ENCODE results near the gene ERN1.

DNA sequence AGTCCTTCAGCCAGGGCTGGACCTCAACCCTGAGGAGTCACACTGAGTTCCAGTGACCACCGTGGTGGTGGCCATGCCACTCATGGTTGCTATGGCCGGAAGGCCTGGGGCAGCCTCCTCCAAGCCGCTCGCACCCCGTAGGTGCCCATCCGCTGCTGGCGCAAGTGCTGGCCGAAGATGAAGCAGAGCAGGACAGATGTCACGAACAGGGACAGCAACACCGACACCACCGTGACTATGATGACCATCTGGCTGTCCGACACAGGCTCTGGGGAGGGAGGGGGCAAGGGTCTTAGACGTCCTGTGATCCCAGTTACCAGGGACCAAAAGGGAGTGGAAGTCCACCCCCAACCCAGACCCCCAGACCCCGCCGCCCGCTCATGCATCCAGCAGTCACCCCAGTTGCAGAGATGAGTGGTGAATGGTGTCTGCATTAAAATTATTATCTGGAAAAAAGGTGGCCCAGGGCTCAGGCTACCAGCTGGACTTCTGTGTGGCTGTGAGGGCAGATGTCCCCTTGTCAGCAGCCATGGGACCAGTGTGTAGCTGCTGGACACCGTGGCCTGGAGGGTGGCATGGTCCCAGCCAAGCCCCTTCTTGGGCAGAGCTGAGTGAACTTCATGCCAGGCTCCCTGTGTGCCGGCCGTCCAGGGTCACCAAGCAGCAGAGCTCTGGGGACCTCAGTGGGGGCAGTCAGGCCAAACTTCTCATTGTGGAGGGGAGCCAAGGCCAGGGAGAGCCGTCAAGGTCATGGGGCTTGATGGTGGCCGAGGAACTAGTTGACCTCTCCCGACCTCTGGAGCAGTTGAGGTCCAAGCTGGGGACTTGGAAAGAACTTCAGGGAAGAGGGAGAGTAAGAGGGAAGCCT, 127.1 kb downstream of the ERN1 start:
- TF ChIP-seq, protein P1, sequence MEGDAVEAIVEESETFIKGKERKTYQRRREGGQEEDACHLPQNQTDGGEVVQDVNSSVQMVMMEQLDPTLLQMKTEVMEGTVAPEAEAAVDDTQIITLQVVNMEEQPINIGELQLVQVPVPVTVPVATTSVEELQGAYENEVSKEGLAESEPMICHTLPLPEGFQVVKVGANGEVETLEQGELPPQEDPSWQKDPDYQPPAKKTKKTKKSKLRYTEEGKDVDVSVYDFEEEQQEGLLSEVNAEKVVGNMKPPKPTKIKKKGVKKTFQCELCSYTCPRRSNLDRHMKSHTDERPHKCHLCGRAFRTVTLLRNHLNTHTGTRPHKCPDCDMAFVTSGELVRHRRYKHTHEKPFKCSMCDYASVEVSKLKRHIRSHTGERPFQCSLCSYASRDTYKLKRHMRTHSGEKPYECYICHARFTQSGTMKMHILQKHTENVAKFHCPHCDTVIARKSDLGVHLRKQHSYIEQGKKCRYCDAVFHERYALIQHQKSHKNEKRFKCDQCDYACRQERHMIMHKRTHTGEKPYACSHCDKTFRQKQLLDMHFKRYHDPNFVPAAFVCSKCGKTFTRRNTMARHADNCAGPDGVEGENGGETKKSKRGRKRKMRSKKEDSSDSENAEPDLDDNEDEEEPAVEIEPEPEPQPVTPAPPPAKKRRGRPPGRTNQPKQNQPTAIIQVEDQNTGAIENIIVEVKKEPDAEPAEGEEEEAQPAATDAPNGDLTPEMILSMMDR (IDR thresholded peaks at IDR 0.05; ENCODE audit: poor library complexity): no peak
- TF ChIP-seq EZH2phosphoT487 (IDR thresholded peaks at IDR 0.05; ENCODE audit: low read depth, severe bottlenecking, unreplicated experiment): no peak
